GM18505 (cell line): Measurements from ENCODE around the gene TUB.

ENCODE experiments used
- ATAC-seq: cut with Tn5 transposase; IDR thresholded peaks from one replicate; pipeline ENCODE4 v1.9.1; 2021; ENCODE audit not compliant: unreplicated experiment
- POLR2A ChIP-seq: IDR thresholded peaks from 4 replicates; pipeline ENCODE4 v1.6.1; 2011; ENCODE audit warnings: borderline replicate concordance; ENCODE audit not compliant: insufficient read depth, insufficient read length; ENCODE audit errors: extremely low read depth

TUB gene

GRCh38 chr11:8059030-8059429, 22.0 kb upstream of the TUB start:
- TF ChIP-seq POLR2A, result no peak
- no peak for ATAC-seq

GRCh38 chr11:8059571-8060011, 21.4 kb upstream of the TUB start:
- ATAC-seq, result no peak
- TF ChIP-seq POLR2A, result no peak

DNA sequence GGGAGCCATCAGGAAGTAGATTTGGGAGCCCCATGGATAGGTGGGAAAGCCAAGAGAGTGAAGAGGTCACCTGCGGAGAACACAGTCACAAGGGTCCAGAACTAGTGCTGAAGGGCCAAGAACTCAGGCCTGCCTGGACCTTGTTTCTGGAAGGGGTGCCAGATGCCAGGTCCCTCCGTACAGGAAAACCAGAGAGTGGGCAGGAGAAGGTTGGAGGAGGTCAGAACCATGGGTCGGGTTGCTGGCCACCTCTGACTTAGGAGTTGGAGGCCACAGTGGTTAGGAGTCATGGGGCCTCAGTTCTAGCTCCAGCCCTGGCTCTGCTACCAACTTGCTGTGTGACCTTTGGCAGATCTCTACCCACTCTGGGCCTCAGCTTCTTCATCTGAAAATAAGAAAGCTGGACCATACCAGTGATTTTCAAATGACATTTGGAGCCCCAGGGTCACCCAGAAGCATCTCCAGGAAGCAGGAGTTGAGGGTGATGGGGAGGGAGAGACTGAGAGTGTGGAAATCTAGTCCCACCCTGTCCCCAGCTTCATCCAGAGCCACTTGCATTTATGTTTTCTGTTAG, 20.8 kb upstream of the TUB start:
- ATAC-seq, result no peak
- TF ChIP-seq POLR2A, result no peak

DNA sequence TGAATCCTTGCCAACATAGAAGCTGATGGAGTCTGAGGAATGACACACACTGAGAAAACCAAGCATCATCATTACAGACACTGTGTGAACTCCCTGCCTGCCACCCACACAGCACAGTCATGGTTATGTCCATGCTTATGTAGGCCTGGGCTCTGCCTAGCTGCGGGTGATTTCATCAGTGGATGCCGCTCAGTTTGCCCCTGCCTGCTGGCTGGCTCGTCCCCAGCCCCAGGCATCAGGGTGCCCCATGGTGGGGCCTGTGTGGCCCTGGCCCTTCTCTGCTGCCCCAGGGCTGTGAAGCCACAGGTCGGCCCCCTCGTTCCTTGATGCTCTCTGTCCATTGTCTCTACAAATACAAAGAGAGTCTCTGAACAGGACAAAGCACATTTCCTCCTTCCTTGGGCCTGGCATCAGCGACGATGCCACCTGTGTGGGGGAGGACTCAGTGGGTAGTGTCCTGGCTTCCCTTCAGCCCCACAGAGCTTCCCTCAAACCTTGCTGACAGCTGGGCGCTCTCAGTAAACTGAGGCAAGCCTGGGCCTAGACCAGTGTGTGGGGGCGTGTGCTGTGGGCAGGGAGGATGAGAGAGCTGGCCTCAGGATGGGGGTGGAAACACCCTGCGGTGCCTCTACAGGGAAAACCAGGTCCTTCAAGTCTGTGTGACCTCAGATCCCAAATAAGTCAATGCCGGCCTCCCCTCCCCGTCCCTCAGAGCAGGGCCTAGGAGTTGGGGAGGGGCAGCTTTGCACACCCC, 20.0 kb upstream of the TUB start:
- ATAC-seq, result no peak
- no peak for TF ChIP-seq POLR2A

GRCh38 chr11:8061555-8062428, 19.2 kb upstream of the TUB start:
- ATAC-seq, result no peak
- no peak for TF ChIP-seq POLR2A

- no peak for ATAC-seq
- no peak for TF ChIP-seq POLR2A
Measured at GRCh38 chr11:8062781-8063257, 18.2 kb upstream of the TUB start.

- no peak for ATAC-seq
- TF ChIP-seq POLR2A, result no peak
Measured at GRCh38 chr11:8063324-8063723, 17.7 kb upstream of the TUB start.

- ATAC-seq, result no peak
Measured at GRCh38 chr11:8065031-8065430, 16.0 kb upstream of the TUB start.

GRCh38 chr11:8066036-8066910, 14.7 kb upstream of the TUB start:
- TF ChIP-seq POLR2A, result no peak
- ATAC-seq, result no peak

More at GRCh38 chr11:8065031-8065430, 16.0 kb upstream of the TUB start:
- TF ChIP-seq POLR2A, result no peak

DNA sequence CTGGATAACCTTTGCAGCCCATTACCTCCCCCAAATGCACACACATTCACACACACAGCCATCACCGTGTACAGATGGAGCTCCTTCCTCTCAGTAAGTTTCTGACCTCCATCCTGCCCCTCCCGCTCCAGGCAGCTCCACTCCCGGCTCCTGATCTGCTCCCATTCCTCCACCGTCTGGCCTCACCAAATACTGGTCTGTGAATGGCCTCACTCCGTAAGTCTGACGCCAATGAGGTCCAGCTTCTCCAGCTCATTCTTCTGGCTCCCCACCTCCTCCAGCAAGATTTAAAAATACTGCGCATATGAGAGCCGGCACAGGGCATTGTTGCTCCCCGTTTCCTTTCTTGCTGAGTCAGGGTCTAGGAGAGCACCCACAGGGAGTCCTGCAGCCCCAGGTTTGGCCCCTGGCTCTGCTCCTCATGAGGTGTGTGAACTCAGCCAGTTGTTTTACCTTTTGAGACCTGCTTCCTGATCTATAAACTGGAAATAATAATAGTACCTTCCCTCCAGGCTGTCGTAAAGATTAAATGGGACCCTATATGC, 14.0 kb upstream of the TUB start:
- TF ChIP-seq POLR2A, result no peak
- no peak for ATAC-seq

GRCh38 chr11:8067567-8067928, 13.5 kb upstream of the TUB start:
- no peak for TF ChIP-seq POLR2A
- no peak for ATAC-seq

- ATAC-seq, result no peak
- TF ChIP-seq POLR2A, result no peak
Measured at GRCh38 chr11:8067929-8068575, 13.0 kb upstream of the TUB start.

GRCh38 chr11:8068605-8069221, 12.3 kb upstream of the TUB start:
- ATAC-seq, result no peak
- no peak for TF ChIP-seq POLR2A
